GM12878 (cell line): ENCODE measurements around the gene CSE1L. TPM values are rescaled to one million over a fixed set of nuclear protein-coding genes. Genes with fewer than 3 reads are reported as not detected.

ENCODE experiments used
- ATAC-seq: fragments of 200-7000 bp; cut with Tn5 transposase; 3 replicates; pipeline ENCODE4 v1.9.1; 2020; ENCODE audit warnings: mild to moderate bottlenecking, moderate library complexity
- BruUV-seq: library from RNA; stranded (reverse); fragments of 400-500 nt; replicated peaks from 2 replicates; lab custom pipeline; 2021; lab: Mats Ljungman, UMichigan
- CTCF ChIA-PET: fragments of 300-600 bp; sonication (Branson Sonifier 250); formaldehyde crosslinking; extraction: SDS; loops from one replicate; lab custom pipeline; 2021; ENCODE audit warnings: inconsistent platforms; lab: Yijun Ruan, JAX
- POLR2A ChIA-PET: fragments of 350-600 bp; formaldehyde crosslinking; extraction: SDS; loops from one replicate; lab custom pipeline; 2021; ENCODE audit warnings: inconsistent platforms; lab: Charles Lee
- RAD21 ChIA-PET: fragments of 300-600 bp; sonication (Branson Sonifier 250); formaldehyde crosslinking; loops from one replicate; lab custom pipeline; 2023; ENCODE audit warnings: antibody characterized with exemption; ENCODE audit not compliant: unreplicated experiment; lab: Charles Lee
- SMC1A ChIA-PET: fragments of 300-600 bp; sonication (Branson Sonifier 250); formaldehyde crosslinking; loops from one replicate; lab custom pipeline; 2023; ENCODE audit not compliant: unreplicated experiment, uncharacterized antibody; lab: Charles Lee
- DNase-seq: peaks from one replicate; pipeline ENCODE4 v3.0.0-alpha.2; 2011; ENCODE audit warnings: low read depth, low spot score
- FAIRE-seq: peaks from 3 replicates; lab custom pipeline; 2011; peaks lifted over from hg19 to GRCh38; lab: Jason Lieb, UNC
- H2AFZ ChIP-seq: 2 replicates; pipeline ENCODE4 v1.6.0; 2011; ENCODE audit warnings: low read depth, low read length, control low read depth; ENCODE audit not compliant: control insufficient read depth
- H3K27ac ChIP-seq: 2 replicates; pipeline ENCODE4 v1.5.1; 2011; ENCODE audit warnings: control low read depth; ENCODE audit not compliant: control insufficient read depth, insufficient read depth
- H3K27me3 ChIP-seq, 2 experiments: replicated peaks in 1 of 2; 2 replicates each; pipeline versions ENCODE4 v1.6.0 to v1.6.1; 2011; ENCODE audit warnings: low read length in 1 of 2; ENCODE audit not compliant: control insufficient read depth in 2 of 2, insufficient read depth in 2 of 2
- H3K36me3 ChIP-seq, 2 experiments: 2 replicates each; pipeline ENCODE4 v1.5.1; 2011; ENCODE audit warnings: low read length in 1 of 2; ENCODE audit not compliant: control insufficient read depth in 2 of 2, insufficient read depth in 2 of 2
- H3K4me1 ChIP-seq: 2 replicates; pipeline ENCODE4 v1.6.1; 2011; ENCODE audit warnings: mild to moderate bottlenecking, low read length, moderate library complexity, mixed read lengths; ENCODE audit not compliant: control insufficient read depth, insufficient read depth
- H3K4me2 ChIP-seq: 2 replicates; pipeline ENCODE4 v1.6.0; 2011; ENCODE audit warnings: control low read depth; ENCODE audit not compliant: control insufficient read depth, insufficient read depth
- H3K4me3 ChIP-seq: fragments of 200-600 bp; sonication (generic); 2 replicates; pipeline ENCODE4 v1.5.1; 2016
- H3K79me2 ChIP-seq: 2 replicates; pipeline ENCODE4 v1.6.0; 2011; ENCODE audit warnings: low read length; ENCODE audit not compliant: control insufficient read depth, insufficient read depth
- H3K9ac ChIP-seq: 2 replicates; pipeline ENCODE4 v1.8.0; 2011; ENCODE audit warnings: low read length, control low read depth, mixed read lengths; ENCODE audit not compliant: control insufficient read depth, insufficient read depth
- H3K9me3 ChIP-seq: replicated peaks from 3 replicates; pipeline ENCODE4 v1.5.1; 2011; ENCODE audit warnings: mild to moderate bottlenecking, low read length; ENCODE audit not compliant: control insufficient read depth, insufficient read depth
- H4K20me1 ChIP-seq: 2 replicates; pipeline ENCODE4 v1.6.0; 2011; ENCODE audit not compliant: control insufficient read depth, insufficient read depth
- ATF2 ChIP-seq: IDR thresholded peaks from 2 replicates; pipeline ENCODE4 v1.6.1; 2012; ENCODE audit warnings: low read length, inconsistent platforms
- CBX3 ChIP-seq: fragments of 200-600 bp; sonication (generic); IDR thresholded peaks from 2 replicates; pipeline ENCODE4 v1.6.1; 2016; ENCODE audit warnings: low read depth, borderline replicate concordance
- CEBPB ChIP-seq, 2 experiments: fragments of 150-350 bp in 1 of 2; IDR thresholded peaks; 2 replicates each; pipeline ENCODE4 v1.6.1; 2012 to 2014; ENCODE audit warnings: low read depth in 2 of 2, low read length in 2 of 2, borderline replicate concordance in 1 of 2, inconsistent platforms in 1 of 2
- GABPA ChIP-seq: IDR thresholded peaks from 2 replicates; pipeline ENCODE4 v1.6.1; 2014; ENCODE audit warnings: antibody characterized with exemption, low read depth, mild to moderate bottlenecking, inconsistent platforms
- HCFC1 ChIP-seq: fragments of 150-350 bp; IDR thresholded peaks from 2 replicates; pipeline ENCODE4 v1.6.1; 2014; ENCODE audit warnings: low read length
- KLF5 ChIP-seq: fragments of 450-650 bp; IDR thresholded peaks from 2 replicates; pipeline ENCODE4 v1.6.1; 2014; ENCODE audit warnings: mild to moderate bottlenecking; ENCODE audit not compliant: partially characterized antibody
- NFIC ChIP-seq: IDR thresholded peaks from 2 replicates; pipeline ENCODE4 v1.6.1; 2012; ENCODE audit warnings: low read depth, mild to moderate bottlenecking, inconsistent platforms, low read length, moderate library complexity
- SP1 ChIP-seq: IDR thresholded peaks from one replicate; pipeline ENCODE4 v1.6.1; 2011; ENCODE audit warnings: low read depth, low read length
- SUZ12 ChIP-seq: fragments of 200-600 bp; sonication (generic); IDR thresholded peaks from one replicate; pipeline ENCODE4 v1.6.1; 2018; ENCODE audit warnings: antibody characterized with exemption, mild to moderate bottlenecking; ENCODE audit not compliant: unreplicated experiment
- ZNF207 ChIP-seq: fragments of 450-650 bp; IDR thresholded peaks from 2 replicates; pipeline ENCODE4 v1.6.1; 2014; ENCODE audit warnings: antibody characterized with exemption, mild to moderate bottlenecking, borderline replicate concordance
- WGBS: methylation state at CpG from one replicate; pipeline ENCODE4 v1.1.6; 2016; ENCODE audit warnings: low lambda C conversion rate; ENCODE audit not compliant: insufficient replicate concordance, insufficient coverage; ENCODE audit errors: missing lambda C conversion rate; 5-methylcytosine and 5-hydroxymethylcytosine counted together
- in situ Hi-C: fragments of 300-500 bp; cut with MboI; formaldehyde crosslinking; loops from 9 replicates; pipeline ENCODE4 v1.14.3; 2018; ENCODE audit warnings: mixed read lengths
- intact Hi-C: fragments of 100-400 bp; cut with micrococcal nuclease; formaldehyde crosslinking; loops from one replicate; pipeline ENCODE4 v1.14.2; 2022; ENCODE audit not compliant: unreplicated experiment
- polyA plus RNA-seq, 11 experiments: library from polyadenylated mRNA; depleted of rRNA in 4 of 11; unstranded in 6 of 11; stranded (reverse) in 5 of 11; fragments of >200 nt; fragmentation: Nextera tagmentation in 4 of 11; fragmentation: Illumina TruSeq in 1 of 11; extraction: Ambion mirVana in 4 of 11; extraction: Trizol in 1 of 11; gene quantifications; 1 replicate in 1 of 11; 2 replicates in 10 of 11; pipeline versions ENCODE4 v1.2.1 to v1.2.3, GENCODE V29; 2011 to 2016; ENCODE audit warnings: inconsistent platforms in 2 of 11, missing spikeins in 2 of 11, low read depth in 1 of 11
- total RNA-seq, 4 experiments: library from RNA; depleted of rRNA in 3 of 4; stranded (reverse); fragments of >200 nt in 3 of 4; fragmentation: Illumina TruSeq in 1 of 4; extraction: Trizol in 1 of 4; gene quantifications; 2 replicates each; pipeline versions ENCODE4 v1.2.1 to v1.2.3, GENCODE V29; 2013 to 2021
- TF ChIP-seq, protein P1 (sequence below): fragments of 150-350 bp; IDR thresholded peaks from 2 replicates; pipeline ENCODE4 v1.6.1; 2016; ENCODE audit warnings: low read depth, low read length
- TF ChIP-seq, protein P2 (sequence below): IDR thresholded peaks from 2 replicates; pipeline ENCODE4 v1.6.1; 2011; ENCODE audit warnings: borderline replicate concordance, low read depth, mild to moderate bottlenecking, moderate library complexity, low read length; ENCODE audit not compliant: insufficient read depth, poor library complexity, severe bottlenecking
- TF ChIP-seq, protein P3 (sequence below), 3 experiments: IDR thresholded peaks in 2 of 3; conservative IDR thresholded peaks in 1 of 3; 2 replicates each; pipeline ENCODE4 v1.5.1; 2011; ENCODE audit warnings: low read depth in 3 of 3, low read length in 3 of 3, mild to moderate bottlenecking in 3 of 3, control low read depth in 2 of 3, moderate library complexity in 2 of 3, inconsistent platforms in 1 of 3, mixed read lengths in 1 of 3; ENCODE audit not compliant: control insufficient read depth in 2 of 3, insufficient read depth in 1 of 3; ENCODE audit errors: extremely low read depth in 1 of 3

CSE1L gene
- total and polyA plus RNA-seq, 10 of the 15 experiments (the other 5 are each of a cell fraction or from before 2014, with no cell fraction given) = 72.4 to 213 (median 117) TPM

GRCh38 chr20:49043000-49043399, 3.1 kb upstream of the CSE1L start:
- DNase-seq (no peak), FAIRE-seq (no peak), ATAC-seq (no peak)
- POLR2A ChIA-PET = no interaction called here
- SMC1A ChIA-PET = no interaction called here
- intact Hi-C loops (no loop called here), in situ Hi-C loops (no loop called here)
- H3K27me3 ChIP-seq = no peaks in the 10 kb centered on the region
- no peak overlapping the region for H3K4me3 ChIP-seq
- WGBS = 79% methylated on average over 5 of the region's 5 CpGs
- no TSS peak for BruUV-seq
- H3K36me3 ChIP-seq = peaks cover 0 to under 1% of the 10 kb centered on the region in 2 experiments; a peak in 1 of 4 replicates
- CTCF ChIA-PET = no interaction called here
- H3K79me2 ChIP-seq = peaks cover 24% of the 10 kb centered on the region
- no peak overlapping the region for H3K27ac ChIP-seq
- no peak overlapping the region for H3K4me2 ChIP-seq
- no peak overlapping the region for H3K9ac ChIP-seq
- H4K20me1 ChIP-seq = no peaks in the 10 kb centered on the region
- RAD21 ChIA-PET = no interaction called here
- H2AFZ ChIP-seq = no peak overlapping the region
- H3K4me1 ChIP-seq = peaks cover 1% of the 10 kb centered on the region
- H3K9me3 ChIP-seq = no peaks in the 10 kb centered on the region
- TF ChIP-seq HCFC1 (no peak), SP1 (no peak), GABPA (no peak), ATF2 (no peak), ZNF207 (no peak), CEBPB (IDR thresholded peaks at IDR 0.05; ENCODE audit: borderline replicate concordance in 1 of 2, low read depth in 2 of 2, low read length in 2 of 2) (no peak), CBX3 (no peak), SUZ12 (no peak), NFIC (no peak), KLF5 (no peak)
- TF ChIP-seq, protein P1, sequence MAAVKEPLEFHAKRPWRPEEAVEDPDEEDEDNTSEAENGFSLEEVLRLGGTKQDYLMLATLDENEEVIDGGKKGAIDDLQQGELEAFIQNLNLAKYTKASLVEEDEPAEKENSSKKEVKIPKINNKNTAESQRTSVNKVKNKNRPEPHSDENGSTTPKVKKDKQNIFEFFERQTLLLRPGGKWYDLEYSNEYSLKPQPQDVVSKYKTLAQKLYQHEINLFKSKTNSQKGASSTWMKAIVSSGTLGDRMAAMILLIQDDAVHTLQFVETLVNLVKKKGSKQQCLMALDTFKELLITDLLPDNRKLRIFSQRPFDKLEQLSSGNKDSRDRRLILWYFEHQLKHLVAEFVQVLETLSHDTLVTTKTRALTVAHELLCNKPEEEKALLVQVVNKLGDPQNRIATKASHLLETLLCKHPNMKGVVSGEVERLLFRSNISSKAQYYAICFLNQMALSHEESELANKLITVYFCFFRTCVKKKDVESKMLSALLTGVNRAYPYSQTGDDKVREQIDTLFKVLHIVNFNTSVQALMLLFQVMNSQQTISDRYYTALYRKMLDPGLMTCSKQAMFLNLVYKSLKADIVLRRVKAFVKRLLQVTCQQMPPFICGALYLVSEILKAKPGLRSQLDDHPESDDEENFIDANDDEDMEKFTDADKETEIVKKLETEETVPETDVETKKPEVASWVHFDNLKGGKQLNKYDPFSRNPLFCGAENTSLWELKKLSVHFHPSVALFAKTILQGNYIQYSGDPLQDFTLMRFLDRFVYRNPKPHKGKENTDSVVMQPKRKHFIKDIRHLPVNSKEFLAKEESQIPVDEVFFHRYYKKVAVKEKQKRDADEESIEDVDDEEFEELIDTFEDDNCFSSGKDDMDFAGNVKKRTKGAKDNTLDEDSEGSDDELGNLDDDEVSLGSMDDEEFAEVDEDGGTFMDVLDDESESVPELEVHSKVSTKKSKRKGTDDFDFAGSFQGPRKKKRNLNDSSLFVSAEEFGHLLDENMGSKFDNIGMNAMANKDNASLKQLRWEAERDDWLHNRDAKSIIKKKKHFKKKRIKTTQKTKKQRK = no peak
- TF ChIP-seq, protein P2, sequence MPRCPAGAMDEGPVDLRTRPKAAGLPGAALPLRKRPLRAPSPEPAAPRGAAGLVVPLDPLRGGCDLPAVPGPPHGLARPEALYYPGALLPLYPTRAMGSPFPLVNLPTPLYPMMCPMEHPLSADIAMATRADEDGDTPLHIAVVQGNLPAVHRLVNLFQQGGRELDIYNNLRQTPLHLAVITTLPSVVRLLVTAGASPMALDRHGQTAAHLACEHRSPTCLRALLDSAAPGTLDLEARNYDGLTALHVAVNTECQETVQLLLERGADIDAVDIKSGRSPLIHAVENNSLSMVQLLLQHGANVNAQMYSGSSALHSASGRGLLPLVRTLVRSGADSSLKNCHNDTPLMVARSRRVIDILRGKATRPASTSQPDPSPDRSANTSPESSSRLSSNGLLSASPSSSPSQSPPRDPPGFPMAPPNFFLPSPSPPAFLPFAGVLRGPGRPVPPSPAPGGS = no peak
- TF ChIP-seq, protein P3, sequence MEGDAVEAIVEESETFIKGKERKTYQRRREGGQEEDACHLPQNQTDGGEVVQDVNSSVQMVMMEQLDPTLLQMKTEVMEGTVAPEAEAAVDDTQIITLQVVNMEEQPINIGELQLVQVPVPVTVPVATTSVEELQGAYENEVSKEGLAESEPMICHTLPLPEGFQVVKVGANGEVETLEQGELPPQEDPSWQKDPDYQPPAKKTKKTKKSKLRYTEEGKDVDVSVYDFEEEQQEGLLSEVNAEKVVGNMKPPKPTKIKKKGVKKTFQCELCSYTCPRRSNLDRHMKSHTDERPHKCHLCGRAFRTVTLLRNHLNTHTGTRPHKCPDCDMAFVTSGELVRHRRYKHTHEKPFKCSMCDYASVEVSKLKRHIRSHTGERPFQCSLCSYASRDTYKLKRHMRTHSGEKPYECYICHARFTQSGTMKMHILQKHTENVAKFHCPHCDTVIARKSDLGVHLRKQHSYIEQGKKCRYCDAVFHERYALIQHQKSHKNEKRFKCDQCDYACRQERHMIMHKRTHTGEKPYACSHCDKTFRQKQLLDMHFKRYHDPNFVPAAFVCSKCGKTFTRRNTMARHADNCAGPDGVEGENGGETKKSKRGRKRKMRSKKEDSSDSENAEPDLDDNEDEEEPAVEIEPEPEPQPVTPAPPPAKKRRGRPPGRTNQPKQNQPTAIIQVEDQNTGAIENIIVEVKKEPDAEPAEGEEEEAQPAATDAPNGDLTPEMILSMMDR (IDR thresholded peaks at IDR 0.05 in 2 of 3, conservative IDR thresholded peaks at IDR 0.05 in 1 of 3; ENCODE audit: control insufficient read depth in 2 of 3, extremely low read depth in 1 of 3, insufficient read depth in 1 of 3, low read depth in 3 of 3, low read length in 3 of 3) = no peak
